Fibroblast of the conjunctiva (primary cell): Measurements from ENCODE around the gene RNU5B-1.

ENCODE experiments used
- DNase-seq: peaks from one replicate; pipeline ENCODE4 v3.0.0-alpha.2; 2010; ENCODE audit warnings: low read depth

The RNU5B-1 gene

DNA sequence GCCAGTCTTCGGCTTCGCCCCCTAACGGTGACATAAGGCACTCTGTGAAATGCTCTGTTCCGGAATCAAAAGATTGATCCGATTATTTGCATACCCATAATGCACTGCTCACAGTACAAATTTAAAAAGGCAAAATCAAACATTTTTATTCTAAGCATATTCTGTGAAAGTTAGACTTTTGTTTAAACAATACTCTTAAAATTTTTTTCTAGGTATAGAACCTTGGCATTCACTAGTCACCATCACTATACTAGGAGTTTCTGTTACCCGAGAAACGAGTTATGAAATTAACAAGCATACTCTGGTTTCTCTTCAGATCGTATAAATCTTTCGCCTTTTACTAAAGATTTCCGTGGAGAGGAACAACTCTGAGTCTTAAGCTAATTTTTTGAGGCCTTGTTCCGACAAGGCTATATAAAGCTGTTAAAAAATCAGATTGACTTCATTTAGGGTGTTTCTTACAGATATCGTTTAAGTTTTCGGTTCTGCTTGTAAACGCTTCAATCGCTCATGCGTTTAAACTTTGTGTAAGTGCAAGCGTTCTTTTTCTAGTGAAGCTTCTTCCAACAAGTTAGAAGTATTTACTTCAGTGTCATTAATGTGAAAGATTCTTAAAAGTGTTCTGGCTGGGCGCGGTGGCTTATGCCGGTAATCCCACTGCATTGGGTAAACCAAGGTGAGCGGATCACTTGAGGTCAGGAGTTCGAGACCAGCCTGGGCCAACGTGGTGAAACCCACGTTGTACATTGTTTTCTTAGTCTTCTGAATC, at the start of gene RNU5B-1:
RNU5B-1 (plus strand) TSS at position 297 of the 769 bp plus-strand sequence.
- peak; percentile 95 for DNase-seq

- DNase-seq, result no peak
Measured at GRCh38 chr15:65254758-65255157, 49.7 kb upstream of the RNU5B-1 start.

GRCh38 chr15:65255486-65256140, 48.9 kb upstream of the RNU5B-1 start:
- no peak for DNase-seq

DNA sequence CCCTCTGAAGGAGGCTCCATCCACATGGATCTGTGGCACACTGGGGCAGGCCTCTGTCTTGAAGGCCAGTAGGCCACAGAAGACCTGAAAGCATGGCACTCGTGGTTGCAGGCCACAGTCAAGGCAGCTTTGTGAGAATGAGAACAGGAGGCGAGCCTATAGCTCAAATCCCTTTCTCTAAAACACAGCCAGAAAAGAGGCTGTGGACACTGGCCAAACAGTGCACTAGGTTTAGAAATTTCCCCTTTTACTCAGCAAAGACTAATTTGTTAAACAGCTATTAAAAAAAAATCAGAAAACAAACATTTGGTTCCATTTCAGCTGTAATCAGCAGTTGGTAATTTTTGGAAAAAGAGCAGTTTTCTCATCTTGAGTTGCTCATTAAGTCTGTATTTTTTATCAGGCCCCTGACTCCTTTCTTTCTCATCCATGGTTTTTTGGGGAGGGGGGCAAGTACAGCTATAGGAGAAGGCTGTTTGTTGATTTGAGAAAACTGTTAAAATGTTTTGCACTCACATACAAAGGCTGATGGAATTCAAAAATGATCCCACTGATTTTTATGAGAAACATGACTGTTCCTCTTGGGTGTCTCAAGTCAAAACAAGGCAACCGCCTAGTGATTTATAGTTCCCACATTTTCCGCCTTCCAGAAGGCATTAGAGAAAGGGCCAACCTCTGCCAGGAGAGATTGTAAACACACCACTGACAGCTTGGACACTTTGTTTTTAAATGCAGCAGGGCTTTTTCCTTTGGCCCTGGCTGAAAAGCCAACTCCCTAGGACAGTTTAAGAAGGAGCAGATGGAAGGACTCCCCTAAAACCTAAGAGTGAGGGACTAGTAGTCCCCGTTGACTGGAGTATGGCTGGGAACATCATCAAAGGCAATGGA, 45.9 kb upstream of the RNU5B-1 start:
- DNase-seq, result no peak

DNA sequence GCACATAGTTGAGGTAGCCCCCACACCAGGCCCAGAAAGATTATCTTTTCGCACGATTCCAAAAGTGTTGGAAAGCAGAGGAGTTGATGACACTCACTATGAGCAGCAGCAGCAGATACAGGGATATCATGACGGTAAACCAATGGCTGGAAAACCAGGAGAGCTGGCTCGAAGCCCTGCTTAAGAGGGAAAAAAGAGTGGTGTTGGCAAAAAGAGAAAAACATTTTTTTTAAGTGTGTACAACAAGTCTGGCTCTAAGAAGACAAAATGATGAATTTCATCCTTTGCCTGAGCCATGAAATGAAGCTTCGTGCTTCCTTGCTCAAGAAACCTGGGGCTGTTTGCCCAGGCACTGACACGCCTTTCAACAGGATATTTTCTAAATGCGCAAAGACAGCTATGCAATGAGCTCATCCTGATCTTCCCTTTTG, 45.1 kb upstream of the RNU5B-1 start:
- DNase-seq, result no peak

DNA sequence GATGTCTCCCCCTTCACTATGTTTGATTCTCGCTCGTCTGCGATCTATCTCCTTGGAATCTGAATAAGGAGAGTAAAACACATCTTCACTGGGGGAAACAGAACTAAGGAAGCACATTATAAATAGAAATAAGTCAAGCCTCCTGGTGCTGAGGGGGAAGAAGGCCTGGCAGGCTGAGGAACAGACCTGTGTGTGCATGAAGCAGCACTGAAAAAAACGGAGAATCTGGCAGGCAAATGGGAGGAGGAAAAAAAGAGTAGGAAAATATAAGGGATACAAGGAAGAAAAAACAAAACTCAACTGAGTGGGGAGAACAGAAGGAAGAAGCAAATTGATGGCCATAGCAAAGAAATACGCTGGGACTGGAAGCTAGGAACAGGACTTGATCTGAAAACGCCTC, 43.5 kb upstream of the RNU5B-1 start:
- no peak for DNase-seq

- DNase-seq, result no peak
Measured at GRCh38 chr15:65263313-65263712, 41.2 kb upstream of the RNU5B-1 start.

DNA sequence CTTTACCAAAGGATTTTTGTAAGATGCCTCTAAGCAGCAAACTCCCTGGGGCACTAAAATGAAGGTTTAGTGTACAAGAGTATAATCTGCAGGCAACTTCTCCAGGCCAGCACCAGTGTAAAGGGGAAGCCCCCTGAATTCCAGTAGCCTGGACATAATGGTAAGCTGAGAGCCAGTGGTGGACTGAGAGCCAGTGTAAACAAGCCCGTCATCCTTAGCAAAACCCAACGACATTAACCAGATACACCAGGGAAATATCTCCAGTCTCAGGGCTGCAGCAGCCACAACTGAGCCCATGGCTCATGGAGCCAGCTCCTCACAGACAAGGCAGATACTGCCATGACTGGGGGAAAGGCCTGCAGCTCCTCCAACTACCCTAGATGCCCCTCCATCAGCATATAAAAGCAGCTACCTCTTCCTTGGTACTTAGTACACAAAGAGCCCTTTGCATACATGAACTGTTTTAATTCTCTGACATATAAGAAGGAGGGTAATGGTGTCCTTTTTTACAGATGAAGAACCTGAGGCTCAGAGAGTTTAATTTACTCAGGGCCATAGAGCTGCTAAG, 39.5 kb upstream of the RNU5B-1 start:
- no peak for DNase-seq

- DNase-seq, result no peak
Measured at GRCh38 chr15:65266469-65266868, 38.0 kb upstream of the RNU5B-1 start.

DNA sequence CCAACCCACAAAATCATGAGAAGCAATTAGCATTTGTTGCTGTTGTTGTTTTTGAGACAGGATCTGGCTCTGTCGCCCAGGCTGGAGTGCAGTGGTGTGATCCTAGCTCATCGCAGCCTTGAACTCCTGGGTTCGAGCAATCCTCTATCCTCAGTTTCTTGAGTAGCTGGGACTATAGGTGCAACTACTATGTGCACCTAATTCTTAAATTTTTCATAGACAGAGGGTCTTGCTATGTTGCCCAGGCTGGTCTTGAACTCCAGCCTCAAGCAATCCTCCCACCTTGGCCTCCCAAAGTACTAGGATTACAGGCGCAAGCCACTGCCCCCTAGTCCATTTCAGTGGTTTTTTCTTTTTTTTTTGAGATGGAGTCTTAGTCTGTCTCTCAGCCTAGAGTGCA, 36.1 kb upstream of the RNU5B-1 start:
- no peak for DNase-seq

- DNase-seq, result peak; percentile 80
Measured at GRCh38 chr15:65270811-65271545, 33.5 kb upstream of the RNU5B-1 start.

DNA sequence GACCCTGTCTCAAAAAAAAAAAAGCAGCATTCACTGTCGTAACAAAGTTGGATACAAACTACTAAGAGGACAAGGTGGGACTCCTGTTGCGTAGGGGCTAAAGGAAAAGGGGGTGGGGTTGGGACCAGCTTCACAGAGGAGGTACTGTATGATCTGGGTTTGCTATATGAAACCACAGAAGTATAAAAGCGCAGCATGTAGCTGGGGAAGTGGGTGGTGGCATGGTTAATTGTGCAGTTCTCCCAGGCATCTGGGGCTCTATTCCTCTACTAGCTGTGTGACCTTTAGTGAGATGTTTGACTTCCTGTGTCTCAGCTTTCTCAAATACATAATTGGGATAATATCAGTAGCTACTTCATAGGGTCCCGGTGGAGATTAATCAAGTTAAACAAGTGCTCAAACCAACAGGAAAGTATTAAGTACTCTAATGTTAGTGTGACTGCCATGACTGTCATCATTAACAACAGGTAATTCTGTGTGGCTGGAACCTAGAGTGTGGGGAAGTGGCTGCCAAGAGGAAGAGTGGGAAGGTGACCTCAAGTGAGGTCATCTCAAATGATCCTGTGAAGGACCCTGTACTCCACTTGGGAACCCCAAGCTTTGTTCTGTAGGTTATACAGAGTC, 29.3 kb upstream of the RNU5B-1 start:
- DNase-seq, result no peak

GRCh38 chr15:65275728-65276126, 28.8 kb upstream of the RNU5B-1 start:
- DNase-seq, result no peak

GRCh38 chr15:65277015-65277414, 27.5 kb upstream of the RNU5B-1 start:
- no peak for DNase-seq

DNA sequence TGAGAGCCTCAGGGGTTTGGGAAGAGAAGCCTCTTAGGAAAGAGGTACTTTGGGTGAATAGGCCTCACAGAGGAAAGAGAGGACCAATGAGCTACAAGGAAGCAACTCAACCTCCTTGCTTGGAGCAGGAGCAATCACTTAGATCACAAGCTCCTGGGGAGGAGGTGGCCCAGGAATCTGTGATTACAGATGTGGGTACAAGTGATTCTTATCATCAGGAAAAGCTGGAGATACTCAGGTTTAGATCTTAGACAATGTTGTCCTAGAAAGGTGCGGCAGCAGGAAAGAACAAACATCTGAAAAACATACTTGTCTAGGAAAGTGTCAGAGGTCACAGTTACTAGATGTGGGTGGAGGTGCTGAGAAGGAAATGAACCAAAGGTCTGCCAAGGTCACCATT, 26.0 kb upstream of the RNU5B-1 start:
- no peak for DNase-seq

DNA sequence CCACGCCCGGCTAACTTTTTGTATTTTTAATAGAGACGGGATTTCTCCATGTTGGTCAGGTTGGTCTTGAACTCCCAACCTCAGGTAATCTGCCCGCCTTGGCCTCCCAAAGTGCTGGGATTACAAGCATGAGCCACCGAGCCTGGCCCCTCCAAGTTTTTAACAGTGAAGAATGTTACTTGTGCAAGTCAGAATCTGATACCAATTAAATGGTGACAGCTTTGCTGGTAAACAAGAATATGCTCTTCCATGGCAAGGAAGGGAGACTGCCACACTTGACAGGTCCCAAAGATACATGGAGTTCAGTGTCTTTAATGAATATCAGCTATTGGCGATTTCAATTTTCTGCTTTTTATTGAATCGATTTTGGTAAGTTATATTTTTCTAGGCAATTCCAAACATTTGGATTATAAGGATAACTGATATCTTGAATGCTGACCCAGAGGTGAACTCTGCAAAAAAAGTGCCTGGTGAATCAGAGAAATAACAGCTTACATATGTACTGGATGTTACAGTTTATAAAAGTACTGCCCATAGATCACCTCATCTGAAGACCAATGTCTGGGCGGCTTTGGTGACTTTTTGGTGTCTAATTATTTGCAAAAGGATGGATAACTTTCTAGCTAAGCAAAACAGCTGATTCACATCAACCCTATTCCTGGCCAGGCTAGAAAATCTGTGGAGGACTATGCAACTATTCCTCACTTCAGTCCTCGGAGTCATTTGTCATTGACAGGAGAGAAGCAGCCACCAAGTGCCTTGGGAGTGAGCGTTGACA, 19.0 kb upstream of the RNU5B-1 start:
- no peak for DNase-seq

DNA sequence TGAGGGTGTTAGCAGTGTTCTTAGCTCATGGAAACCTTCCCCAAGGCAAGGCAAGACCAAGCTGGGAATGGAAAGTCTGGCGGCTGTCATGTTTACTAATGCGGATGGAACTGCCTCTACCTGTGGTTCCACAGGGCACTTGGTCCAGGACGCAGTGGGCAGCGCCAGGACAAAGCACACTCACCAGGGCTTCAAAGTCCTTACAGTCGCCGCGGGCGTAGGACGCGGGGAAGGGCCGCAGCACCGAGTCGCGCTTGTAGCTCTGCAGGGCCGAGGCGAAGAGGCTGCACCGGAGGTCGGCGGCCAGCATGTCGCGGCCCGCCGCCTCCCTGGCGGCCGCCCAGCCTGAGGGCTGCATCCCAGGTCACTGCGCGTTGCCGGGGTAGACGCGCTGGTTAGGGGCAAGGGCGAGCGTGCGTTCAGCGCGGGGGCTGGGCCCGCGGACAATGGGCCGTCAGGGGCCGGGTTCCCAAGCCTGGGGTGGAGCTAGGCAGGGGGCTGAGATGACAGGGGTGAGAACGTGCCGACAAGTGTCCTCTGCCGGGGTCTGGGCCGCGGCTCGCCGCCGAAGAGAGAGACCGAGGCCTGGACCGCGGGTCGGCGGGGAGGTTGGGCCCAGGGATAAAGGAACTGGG, 18.3 kb upstream of the RNU5B-1 start:
- DNase-seq, result no peak

- DNase-seq, result peak; percentile 60
Measured at GRCh38 chr15:65286704-65287519, 17.6 kb upstream of the RNU5B-1 start, which contains the start of gene PARP16. TSS of gene PARP16 (minus strand) at chr15:65286883. CDS start at chr15:65286426, 457 bp downstream.

DNA sequence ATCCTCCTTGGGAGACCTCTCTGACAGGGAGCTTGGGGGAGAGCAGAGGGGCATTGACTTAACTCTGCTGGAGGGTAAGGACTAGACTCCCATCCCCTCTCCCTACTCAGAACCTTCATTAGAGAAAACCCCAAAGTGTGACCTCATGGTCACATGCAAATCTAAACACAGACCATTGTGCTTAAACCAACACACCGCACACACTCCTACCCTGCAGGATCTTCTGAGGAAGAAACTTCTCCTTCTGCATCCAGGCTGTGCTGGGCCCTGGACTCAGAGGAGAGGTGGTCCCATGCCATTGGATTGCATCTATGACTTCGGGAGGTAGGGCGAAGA, 17.0 kb upstream of the RNU5B-1 start:
- no peak for DNase-seq
